Fibroblast of upper back skin (primary cell): ENCODE data around the gene TIMMDC1.
A peak's percentile ranks its signal among the peaks of the same experiment; 100 is the strongest.

Experiments
- DNase-seq: peaks from one replicate; pipeline ENCODE4 v3.0.0-alpha.2; 2013

Gene TIMMDC1

GRCh38 chr3:119498186-119499011 lies at the start of gene TIMMDC1:
Gene TIMMDC1, plus strand, starts transcription at chr3:119498547. Its CDS starts 187 bp downstream, at chr3:119498734.
- peak; percentile 96 for DNase-seq

GRCh38 chr3:119453822-119454221 lies 44.5 kb upstream of the TIMMDC1 start:
- DNase-seq = no peak

- DNase-seq = no peak
These were observed 41.9 kb upstream of the TIMMDC1 start for GRCh38 chr3:119456469-119456868.

GRCh38 chr3:119457246-119457645 lies 41.1 kb upstream of the TIMMDC1 start:
- DNase-seq = no peak

GRCh38 chr3:119463171-119464169 lies 34.9 kb upstream of the TIMMDC1 start, which contains the start of gene TMEM39A:
Gene TMEM39A, minus strand, starts transcription at chr3:119463615. Its CDS starts 1,541 bp downstream, at chr3:119462074.
- peak; percentile 98 for DNase-seq

GRCh38 chr3:119468041-119468440 lies 30.3 kb upstream of the TIMMDC1 start:
- DNase-seq = no peak

GRCh38 chr3:119469418-119470189 lies 28.7 kb upstream of the TIMMDC1 start:
- DNase-seq = peak; percentile 34

- DNase-seq = no peak
These were observed 27.5 kb upstream of the TIMMDC1 start for GRCh38 chr3:119470866-119471265.

GRCh38 chr3:119481079-119481478 lies 17.3 kb upstream of the TIMMDC1 start:
- peak; percentile 8 for DNase-seq

GRCh38 chr3:119483101-119483500 lies 15.2 kb upstream of the TIMMDC1 start:
- no peak for DNase-seq

- DNase-seq = no peak
These were observed 12.8 kb upstream of the TIMMDC1 start for GRCh38 chr3:119485563-119485962.

- DNase-seq = no peak
These were observed 8.2 kb upstream of the TIMMDC1 start for GRCh38 chr3:119490153-119490552.

GRCh38 chr3:119492128-119492527 lies 6.2 kb upstream of the TIMMDC1 start:
- no peak for DNase-seq

- no peak for DNase-seq
These were observed 5.5 kb upstream of the TIMMDC1 start for GRCh38 chr3:119492810-119493209.

GRCh38 chr3:119494597-119494996 lies 3.8 kb upstream of the TIMMDC1 start:
- DNase-seq = no peak

- DNase-seq = peak; percentile 8
These were observed 544 bp upstream of the TIMMDC1 start for GRCh38 chr3:119497820-119498185.

- no peak for DNase-seq
These were observed 1.9 kb downstream of the TIMMDC1 start for GRCh38 chr3:119500265-119500664.

- DNase-seq = no peak
These were observed 2.6 kb downstream of the TIMMDC1 start for GRCh38 chr3:119500901-119501300.

GRCh38 chr3:119506631-119507030 lies 8.3 kb downstream of the TIMMDC1 start:
- DNase-seq = no peak

GRCh38 chr3:119507404-119507803 lies 9.1 kb downstream of the TIMMDC1 start:
- DNase-seq = no peak

- DNase-seq = no peak
These were observed 10.0 kb downstream of the TIMMDC1 start for GRCh38 chr3:119508172-119508845.

- DNase-seq = no peak
These were observed 12.3 kb downstream of the TIMMDC1 start for GRCh38 chr3:119510690-119511089.
